ENCODE data around the gene CENPP.

The CENPP gene

GRCh38 chr9:92639124-92639523 lies 313.4 kb downstream of the CENPP start:
- no peak for DNase-seq (ENCODE audit: low spot score)

- DNase-seq (ENCODE audit: low spot score): no peak
Observed at GRCh38 chr9:92639791-92640271, 314.1 kb downstream of the CENPP start.

GRCh38 chr9:92640398-92641091 lies 314.8 kb downstream of the CENPP start:
- no peak for DNase-seq (ENCODE audit: low spot score)

GRCh38 chr9:92641092-92641809 lies 315.5 kb downstream of the CENPP start:
- no peak for DNase-seq (ENCODE audit: low spot score)

GRCh38 chr9:92642041-92642451 lies 316.3 kb downstream of the CENPP start:
- no peak for DNase-seq (ENCODE audit: low spot score)

GRCh38 chr9:92642564-92642963 lies 316.8 kb downstream of the CENPP start:
- no peak for DNase-seq (ENCODE audit: low spot score)

- DNase-seq (ENCODE audit: low spot score): no peak
Observed at GRCh38 chr9:92644278-92644677, 318.5 kb downstream of the CENPP start.

GRCh38 chr9:92645041-92645440 lies 319.3 kb downstream of the CENPP start:
- DNase-seq (ENCODE audit: low spot score): no peak

- no peak for DNase-seq (ENCODE audit: low spot score)
Observed at GRCh38 chr9:92647671-92648473, 322.1 kb downstream of the CENPP start.

- DNase-seq (ENCODE audit: low spot score): no peak
Observed at GRCh38 chr9:92648474-92648971, 322.8 kb downstream of the CENPP start.

GRCh38 chr9:92649007-92649406 lies 323.3 kb downstream of the CENPP start:
- no peak for DNase-seq (ENCODE audit: low spot score)

- DNase-seq (ENCODE audit: low spot score): no peak
Observed at GRCh38 chr9:92650296-92650695, 324.5 kb downstream of the CENPP start.

GRCh38 chr9:92650839-92651621 lies 325.3 kb downstream of the CENPP start:
- DNase-seq (ENCODE audit: low spot score): no peak

GRCh38 chr9:92652461-92652860 lies 326.7 kb downstream of the CENPP start:
- no peak for DNase-seq (ENCODE audit: low spot score)

- DNase-seq (ENCODE audit: low spot score): no peak
Observed at GRCh38 chr9:92654481-92655301, 328.9 kb downstream of the CENPP start.

- no peak for DNase-seq (ENCODE audit: low spot score)
Observed at GRCh38 chr9:92655366-92655765, 329.6 kb downstream of the CENPP start.

- no peak for DNase-seq (ENCODE audit: low spot score)
Observed at GRCh38 chr9:92655896-92656536, 330.3 kb downstream of the CENPP start.

- DNase-seq (ENCODE audit: low spot score): no peak
Observed at GRCh38 chr9:92656537-92656925, 330.8 kb downstream of the CENPP start.

- DNase-seq (ENCODE audit: low spot score): no peak
Observed at GRCh38 chr9:92657296-92658094, 331.7 kb downstream of the CENPP start.

All from kidney capillary endothelial cell (primary cell).